Mesothelial cell of epicardium (in vitro differentiated cells): ENCODE measurements around the gene METRNL. TPM values are rescaled to one million over a fixed set of nuclear protein-coding genes. Genes with fewer than 3 reads are reported as not detected.

Experiments
- DNase-seq, 2 experiments: peaks; one replicate each; pipeline ENCODE4 v3.0.0; 2021; ENCODE audit warnings: low spot score in 2 of 2; ENCODE audit not compliant: unreplicated experiment in 2 of 2
- H3K27ac Mint-ChIP-seq: 2 replicates; pipeline ENCODE4 v1.8.0; 2021; ENCODE audit warnings: mixed read lengths
- H3K27me3 Mint-ChIP-seq: 2 replicates; pipeline ENCODE4 v1.8.0; 2021; ENCODE audit warnings: low read depth, mixed read lengths
- H3K36me3 Mint-ChIP-seq: 2 replicates; pipeline ENCODE4 v1.8.0; 2021; ENCODE audit warnings: mixed read lengths
- H3K4me1 Mint-ChIP-seq: 2 replicates; pipeline ENCODE4 v1.8.0; 2021; ENCODE audit warnings: mixed read lengths
- H3K4me3 Mint-ChIP-seq: 2 replicates; pipeline ENCODE4 v1.8.0; 2021; ENCODE audit warnings: mild to moderate bottlenecking, moderate library complexity, mixed read lengths
- H3K9me3 Mint-ChIP-seq: 2 replicates; pipeline ENCODE4 v1.8.0; 2021; ENCODE audit warnings: mixed read lengths
- CTCF ChIP-seq: fragments of 200-600 bp; sonication (generic); IDR thresholded peaks from one replicate; pipeline ENCODE4 v1.5.0; 2021; ENCODE audit warnings: antibody characterized with exemption; ENCODE audit not compliant: unreplicated experiment
- total RNA-seq: library from RNA; stranded (reverse); gene quantifications from 3 replicates; pipeline ENCODE4 v1.2.1, GENCODE V29; 2021

Gene METRNL
- total RNA-seq, 1 donor from 2014 or later, result 106 TPM

GRCh38 chr17:83101805-83102480 is 22.5 kb downstream of the METRNL start:
- Mint-ChIP-seq H3K4me3 (peak overlapping the region; percentile 31), H3K27me3 (no peaks in the 10 kb centered on the region), H3K27ac (peak overlapping the region; percentile 91), H3K36me3 (no peaks in the 10 kb centered on the region), H3K4me1 (peaks cover 72% of the 10 kb centered on the region), H3K9me3 (no peaks in the 10 kb centered on the region)
- no peak for TF ChIP-seq CTCF
- DNase-seq, result no peak

DNA sequence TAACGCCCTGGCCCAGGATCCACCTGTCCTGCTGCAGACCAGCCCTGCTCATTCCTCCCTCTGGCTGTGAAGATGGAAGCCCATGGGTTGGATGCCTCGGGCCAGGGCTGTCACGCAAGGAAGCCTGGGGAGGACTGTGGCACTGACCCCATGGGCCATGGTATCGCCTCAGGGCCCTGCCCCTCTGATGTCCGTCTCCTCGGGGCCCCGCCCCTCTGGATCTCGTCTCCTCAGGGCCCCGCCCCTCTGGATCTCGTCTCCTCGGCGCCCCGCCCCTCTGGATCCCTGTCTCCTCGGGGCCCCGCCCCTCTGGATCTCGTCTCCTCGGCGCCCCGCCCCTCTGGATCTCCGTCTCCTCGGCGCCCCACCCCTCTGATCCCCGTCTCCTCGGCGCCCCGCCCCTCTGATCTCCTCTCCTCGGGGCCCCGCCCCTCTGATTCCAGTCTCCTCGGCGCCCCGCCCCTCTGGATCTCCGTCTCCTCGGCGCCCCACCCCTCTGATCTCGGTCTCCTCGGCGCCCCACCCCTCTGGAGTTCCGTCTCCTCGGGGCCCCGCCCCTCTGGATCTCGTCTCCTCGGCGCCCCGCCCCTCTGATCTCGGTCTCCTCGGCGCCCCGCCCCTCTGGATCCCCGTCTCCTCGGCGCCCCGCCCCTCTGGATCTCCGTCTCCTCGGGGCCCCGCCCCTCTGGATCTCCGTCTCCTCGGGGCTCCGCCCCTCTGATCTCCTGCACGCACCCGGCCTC is 24.0 kb downstream of the METRNL start:
- Mint-ChIP-seq H3K9me3 (no peaks in the 10 kb centered on the region), H3K4me3 (no peak overlapping the region), H3K27ac (peak overlapping the region; percentile 83), H3K4me1 (peaks cover 69% of the 10 kb centered on the region), H3K27me3 (no peaks in the 10 kb centered on the region), H3K36me3 (no peaks in the 10 kb centered on the region)
- TF ChIP-seq CTCF, result no peak
- no peak for DNase-seq

DNA sequence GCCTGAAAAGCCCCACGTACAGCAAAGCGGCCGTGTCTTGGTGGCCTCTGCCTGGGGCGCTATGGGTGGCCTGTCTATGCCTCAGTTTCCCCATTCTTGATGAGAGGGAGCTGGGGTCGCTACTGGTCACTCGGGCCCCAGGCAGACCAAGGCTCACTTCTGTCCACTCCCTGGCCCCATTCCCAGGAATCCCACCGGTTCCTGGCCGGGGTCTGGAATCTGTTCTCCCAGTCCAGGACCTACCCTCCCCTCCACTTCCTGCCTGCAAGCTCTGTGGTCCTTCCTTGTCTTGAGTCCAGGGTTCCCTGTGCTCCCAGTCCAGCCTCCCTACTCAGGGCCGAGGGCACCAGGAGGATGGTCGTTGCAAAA is 24.5 kb downstream of the METRNL start:
- Mint-ChIP-seq H3K27ac (peak overlapping the region; percentile 83), H3K4me3 (no peak overlapping the region), H3K36me3 (no peaks in the 10 kb centered on the region), H3K9me3 (peaks cover 3% of the 10 kb centered on the region), H3K4me1 (peaks cover 69% of the 10 kb centered on the region), H3K27me3 (no peaks in the 10 kb centered on the region)
- no peak for TF ChIP-seq CTCF
- no peak for DNase-seq

- no peak for DNase-seq
- peaks cover 68% of the 10 kb centered on the region for H3K4me1 Mint-ChIP-seq
- H3K27ac Mint-ChIP-seq, result peak overlapping the region; percentile 83
- TF ChIP-seq CTCF, result no peak
- H3K27me3 Mint-ChIP-seq, result no peaks in the 10 kb centered on the region
- H3K4me3 Mint-ChIP-seq, result peak overlapping the region; percentile 24
- peaks cover 5% of the 10 kb centered on the region for H3K9me3 Mint-ChIP-seq
- no peaks in the 10 kb centered on the region for H3K36me3 Mint-ChIP-seq
Measured at GRCh38 chr17:83104577-83105505, 25.4 kb downstream of the METRNL start.

GRCh38 chr17:83105512-83105911 is 26.1 kb downstream of the METRNL start:
- Mint-ChIP-seq H3K27ac (peak overlapping the region; percentile 91), H3K4me1 (peaks cover 69% of the 10 kb centered on the region)

More at GRCh38 chr17:83105512-83105911, 26.1 kb downstream of the METRNL start:
- TF ChIP-seq CTCF, result no peak
- Mint-ChIP-seq H3K4me3 (no peak overlapping the region), H3K9me3 (peaks cover 5% of the 10 kb centered on the region), H3K36me3 (no peaks in the 10 kb centered on the region), H3K27me3 (no peaks in the 10 kb centered on the region)
- DNase-seq, result no peak
